ENCODE measurements around the gene ABCA8.

DNA sequence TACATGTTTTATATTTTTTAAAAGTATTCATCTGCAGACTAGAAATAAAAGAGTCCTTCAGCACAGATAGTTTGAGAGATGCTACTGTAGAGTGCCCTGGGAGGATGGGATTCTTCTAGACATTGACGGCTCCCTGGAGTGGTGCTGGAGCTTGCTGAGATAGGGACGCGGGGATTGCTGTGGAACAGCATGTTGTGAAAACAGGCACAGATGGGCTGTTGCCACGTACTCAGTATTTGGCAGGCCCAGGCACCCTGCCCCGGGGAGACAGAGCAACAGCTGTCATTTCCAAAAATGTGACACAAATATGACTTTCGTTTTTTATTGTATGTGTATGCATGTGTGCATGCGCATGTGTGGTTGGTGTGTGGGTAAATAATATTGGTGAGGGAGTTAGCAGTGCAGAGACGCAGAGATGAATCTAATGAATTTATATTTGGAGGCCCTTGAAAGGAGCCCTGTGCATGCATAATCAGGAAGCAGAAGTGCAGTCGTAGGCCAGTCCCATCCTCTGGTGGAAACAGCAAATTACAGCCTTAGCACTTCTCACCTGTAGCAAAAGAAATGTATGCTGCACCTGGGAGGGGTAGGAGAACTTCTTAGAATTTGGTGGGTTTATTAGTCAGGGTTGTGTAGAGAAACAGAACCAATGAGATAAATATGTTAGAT is 6.2 kb upstream of the ABCA8 start:
- TF ChIP-seq, protein P1, sequence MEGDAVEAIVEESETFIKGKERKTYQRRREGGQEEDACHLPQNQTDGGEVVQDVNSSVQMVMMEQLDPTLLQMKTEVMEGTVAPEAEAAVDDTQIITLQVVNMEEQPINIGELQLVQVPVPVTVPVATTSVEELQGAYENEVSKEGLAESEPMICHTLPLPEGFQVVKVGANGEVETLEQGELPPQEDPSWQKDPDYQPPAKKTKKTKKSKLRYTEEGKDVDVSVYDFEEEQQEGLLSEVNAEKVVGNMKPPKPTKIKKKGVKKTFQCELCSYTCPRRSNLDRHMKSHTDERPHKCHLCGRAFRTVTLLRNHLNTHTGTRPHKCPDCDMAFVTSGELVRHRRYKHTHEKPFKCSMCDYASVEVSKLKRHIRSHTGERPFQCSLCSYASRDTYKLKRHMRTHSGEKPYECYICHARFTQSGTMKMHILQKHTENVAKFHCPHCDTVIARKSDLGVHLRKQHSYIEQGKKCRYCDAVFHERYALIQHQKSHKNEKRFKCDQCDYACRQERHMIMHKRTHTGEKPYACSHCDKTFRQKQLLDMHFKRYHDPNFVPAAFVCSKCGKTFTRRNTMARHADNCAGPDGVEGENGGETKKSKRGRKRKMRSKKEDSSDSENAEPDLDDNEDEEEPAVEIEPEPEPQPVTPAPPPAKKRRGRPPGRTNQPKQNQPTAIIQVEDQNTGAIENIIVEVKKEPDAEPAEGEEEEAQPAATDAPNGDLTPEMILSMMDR (IDR thresholded peaks at IDR 0.05): no peak
- TF ChIP-seq EP300 (IDR thresholded peaks at IDR 0.05): no peak
